GM12873 (cell line): ENCODE results near the gene SPTBN4.

ENCODE experiments used
- CTCF ChIP-seq: IDR thresholded peaks from 2 replicates; pipeline ENCODE4 v1.5.1; 2012; ENCODE audit warnings: low read depth, mild to moderate bottlenecking, moderate library complexity, low read length, control low read depth; ENCODE audit not compliant: insufficient read depth; ENCODE audit errors: missing control alignments

Gene SPTBN4

DNA sequence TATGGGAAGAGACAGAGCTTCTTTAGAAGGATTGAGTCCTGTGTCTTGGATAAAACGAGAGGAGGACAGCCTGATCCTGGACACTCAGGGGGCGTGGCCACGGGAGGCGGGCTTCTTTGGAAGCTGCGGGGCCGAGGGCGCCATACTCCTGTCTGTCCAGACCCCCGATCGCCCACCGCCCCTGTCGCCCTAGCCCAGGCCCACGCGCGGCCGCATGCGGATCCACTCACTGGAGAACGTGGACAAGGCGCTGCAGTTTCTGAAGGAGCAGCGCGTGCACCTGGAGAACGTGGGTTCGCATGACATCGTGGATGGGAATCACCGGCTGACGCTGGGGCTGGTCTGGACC, 23.1 kb downstream of the SPTBN4 start:
- TF ChIP-seq CTCF = no peak

DNA sequence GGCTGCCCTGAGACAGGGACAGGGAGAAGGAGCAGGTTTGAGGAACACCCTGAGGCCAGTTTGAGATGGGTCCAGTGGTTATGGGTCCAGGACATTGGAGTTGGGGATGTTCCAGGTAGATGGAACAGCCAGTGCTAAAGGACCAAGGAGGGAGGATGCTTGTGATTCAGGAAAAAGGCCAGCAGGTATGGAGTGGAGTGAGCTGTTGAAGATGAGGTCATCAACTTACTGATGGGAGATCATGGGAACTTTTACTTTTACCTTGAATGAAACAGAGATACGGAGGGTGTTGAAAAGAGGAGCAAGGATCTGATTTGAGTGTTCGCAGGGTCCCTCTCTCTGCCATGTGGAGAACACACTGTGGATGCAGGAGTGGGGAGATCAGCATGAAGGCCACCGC, 25.5 kb downstream of the SPTBN4 start:
- no peak for TF ChIP-seq CTCF

DNA sequence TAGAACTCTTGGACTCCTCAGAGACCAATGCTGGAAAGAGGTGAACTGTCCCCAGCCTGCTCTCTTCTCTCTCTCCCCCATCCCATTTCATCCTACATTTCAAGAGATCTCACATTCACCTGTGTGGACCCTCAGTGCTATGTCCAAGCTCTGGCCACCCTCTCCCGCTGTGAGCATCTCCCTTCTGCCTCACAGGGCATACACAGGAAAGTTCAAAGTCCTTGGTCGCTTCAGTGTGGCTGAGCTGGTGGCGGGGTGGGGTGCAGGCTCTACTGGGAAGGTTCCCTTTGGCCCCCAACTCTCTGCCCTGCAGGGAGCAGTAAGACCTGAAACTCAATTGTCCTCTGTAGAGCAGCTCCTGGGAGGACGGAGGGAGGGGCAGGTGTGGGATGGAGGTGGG, 27.0 kb downstream of the SPTBN4 start:
- no peak for TF ChIP-seq CTCF

DNA sequence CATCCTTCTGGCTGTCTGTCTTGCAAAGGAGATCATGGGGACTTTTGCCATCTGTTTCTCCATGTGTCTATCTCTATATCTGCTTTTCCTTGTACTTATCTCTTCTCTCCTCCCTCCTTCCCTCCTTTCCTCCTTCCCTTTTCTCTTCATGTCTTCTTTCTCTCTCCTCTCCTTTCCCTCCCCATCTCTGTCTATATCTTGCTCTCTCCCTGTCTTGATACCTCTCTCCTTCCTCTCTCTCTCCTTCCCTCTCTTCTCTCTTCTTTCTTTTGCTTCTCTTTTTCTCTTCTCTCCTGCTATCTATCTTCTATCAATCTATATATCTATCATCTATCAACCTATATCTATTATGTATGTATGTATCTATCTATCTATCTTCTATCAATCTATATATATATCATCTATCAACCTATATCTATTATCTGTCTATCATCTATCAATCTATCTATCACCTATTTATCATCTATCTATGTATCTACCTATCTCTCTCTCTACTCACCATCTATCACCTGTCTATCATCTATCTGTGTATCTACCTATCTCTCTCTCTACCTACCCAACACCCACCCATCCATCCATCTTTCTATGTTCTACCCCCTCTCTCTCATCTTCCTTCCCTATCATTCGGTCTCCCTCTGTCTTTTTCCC, 27.5 kb downstream of the SPTBN4 start:
- TF ChIP-seq CTCF = no peak

DNA sequence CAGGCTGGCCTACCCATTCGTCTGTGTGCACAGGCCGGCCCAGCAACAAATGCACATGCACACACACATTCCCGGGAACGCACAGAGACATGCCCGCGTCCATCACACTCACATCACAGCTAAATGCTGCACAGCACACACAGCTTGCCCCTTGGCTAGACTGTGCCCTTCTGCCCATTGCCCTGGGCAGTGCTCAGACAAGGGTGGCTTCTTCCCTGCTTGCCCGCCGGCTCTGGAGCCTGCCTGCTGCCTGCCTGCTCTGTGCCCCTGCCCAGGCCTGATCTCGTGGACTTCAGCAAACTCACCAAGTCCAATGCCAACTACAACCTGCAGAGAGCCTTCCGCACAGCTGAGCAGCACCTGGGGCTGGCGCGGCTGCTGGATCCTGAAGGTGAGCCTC, 30.4 kb downstream of the SPTBN4 start:
- TF ChIP-seq CTCF = no peak

- TF ChIP-seq CTCF = no peak
These were observed 32.5 kb downstream of the SPTBN4 start for GRCh38 chr19:40499320-40499719.

DNA sequence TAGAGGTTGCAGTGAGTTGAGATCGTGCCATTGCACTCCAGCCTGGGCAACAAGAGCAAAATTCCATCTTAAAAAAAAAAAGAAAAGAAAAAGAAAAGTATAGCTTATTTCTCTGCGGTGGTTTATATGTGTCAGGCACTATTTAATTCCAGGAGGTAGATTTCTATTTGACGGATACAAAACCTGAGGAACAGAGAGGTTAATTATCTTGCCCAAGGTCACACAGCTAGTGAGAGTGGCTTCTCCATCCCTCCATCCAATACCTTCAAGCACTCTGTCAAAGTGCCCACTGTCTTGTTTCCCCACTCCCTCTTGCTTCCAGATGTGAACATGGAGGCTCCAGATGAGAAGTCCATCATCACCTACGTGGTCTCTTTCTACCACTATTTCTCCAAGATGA, 34.8 kb downstream of the SPTBN4 start:
- no peak for TF ChIP-seq CTCF

DNA sequence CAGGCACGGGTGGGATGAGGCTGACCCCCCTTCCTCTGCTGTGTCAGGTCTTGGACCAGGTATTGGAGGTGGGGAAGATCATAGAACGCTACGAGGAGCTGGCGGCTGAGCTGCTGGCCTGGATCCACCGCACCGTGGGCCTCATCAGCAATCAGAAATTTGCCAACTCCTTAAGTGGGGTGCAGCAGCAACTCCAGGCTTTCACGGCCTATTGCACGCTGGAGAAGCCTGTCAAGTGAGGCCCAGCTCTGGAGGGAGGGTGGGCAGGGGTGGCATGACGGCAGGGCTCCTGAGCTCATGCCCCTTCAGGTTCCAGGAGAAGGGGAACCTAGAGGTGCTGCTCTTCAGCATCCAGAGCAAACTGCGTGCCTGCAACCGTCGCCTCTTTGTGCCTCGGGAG, 35.3 kb downstream of the SPTBN4 start:
- no peak for TF ChIP-seq CTCF
